GM12892 (cell line): ENCODE results near the gene ZBTB8A.

Experiments used
- POLR2A ChIP-seq: IDR thresholded peaks from 2 replicates; pipeline ENCODE4 v1.6.1; 2011; ENCODE audit warnings: low read depth, low read length, control low read depth
- POLR2AphosphoS5 ChIP-seq: IDR thresholded peaks from 2 replicates; pipeline ENCODE4 v1.6.1; 2011; ENCODE audit warnings: low read depth, low read length, control low read depth
- TAF1 ChIP-seq: IDR thresholded peaks from 2 replicates; pipeline ENCODE4 v1.6.1; 2011; ENCODE audit warnings: low read depth, mild to moderate bottlenecking, control low read depth, low read length, borderline replicate concordance

DNA sequence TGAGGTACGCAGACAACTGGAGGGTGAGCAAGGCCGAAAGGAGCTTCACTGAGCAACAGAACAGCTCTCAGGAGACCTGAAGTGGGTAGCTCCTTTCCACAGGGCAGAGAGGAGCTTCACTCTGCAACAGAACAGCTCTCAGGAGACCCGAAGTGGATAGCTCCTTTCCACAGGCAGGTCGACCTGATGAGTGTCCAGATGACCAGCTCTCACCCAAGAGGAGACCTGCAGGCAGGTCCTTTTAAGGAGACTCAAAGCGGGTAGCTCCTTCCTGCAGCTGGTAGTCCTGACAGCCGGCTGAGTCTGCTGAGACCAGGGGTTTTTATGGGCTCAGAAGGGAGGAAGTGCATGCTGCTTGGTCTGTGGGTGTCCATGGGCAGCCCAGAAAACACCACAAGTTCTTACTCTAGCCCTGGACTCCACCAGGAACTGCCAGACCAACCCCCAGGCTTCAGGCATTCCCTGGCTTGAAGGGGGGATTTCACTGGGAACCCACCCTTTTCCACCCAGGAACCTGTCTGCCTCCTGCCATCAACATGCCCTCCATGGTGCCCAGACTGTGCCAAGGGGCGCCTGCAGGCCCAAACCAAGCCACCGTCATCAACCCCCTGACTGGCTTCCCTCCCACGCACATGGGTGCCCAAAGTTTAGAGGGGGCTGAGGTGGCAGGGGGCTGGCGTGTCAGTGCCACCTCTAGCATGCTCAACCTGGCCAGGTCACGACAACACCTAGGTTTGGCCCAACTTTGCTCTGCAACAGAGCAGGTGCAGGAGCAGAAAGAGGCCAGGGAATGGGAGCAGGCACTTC, 67.5 kb downstream of the ZBTB8A start:
- TF ChIP-seq POLR2A (no peak), TAF1 (no peak), POLR2AphosphoS5 (no peak)
